Measurements from ENCODE around the gene RNF144A. TPM values are rescaled to one million over a fixed set of nuclear protein-coding genes. Genes with fewer than 3 reads are reported as not detected.

The RNF144A gene
- total RNA-seq, 4 donors from 2014 or later: 9.1 to 16.5 (median 13.9) TPM

DNA sequence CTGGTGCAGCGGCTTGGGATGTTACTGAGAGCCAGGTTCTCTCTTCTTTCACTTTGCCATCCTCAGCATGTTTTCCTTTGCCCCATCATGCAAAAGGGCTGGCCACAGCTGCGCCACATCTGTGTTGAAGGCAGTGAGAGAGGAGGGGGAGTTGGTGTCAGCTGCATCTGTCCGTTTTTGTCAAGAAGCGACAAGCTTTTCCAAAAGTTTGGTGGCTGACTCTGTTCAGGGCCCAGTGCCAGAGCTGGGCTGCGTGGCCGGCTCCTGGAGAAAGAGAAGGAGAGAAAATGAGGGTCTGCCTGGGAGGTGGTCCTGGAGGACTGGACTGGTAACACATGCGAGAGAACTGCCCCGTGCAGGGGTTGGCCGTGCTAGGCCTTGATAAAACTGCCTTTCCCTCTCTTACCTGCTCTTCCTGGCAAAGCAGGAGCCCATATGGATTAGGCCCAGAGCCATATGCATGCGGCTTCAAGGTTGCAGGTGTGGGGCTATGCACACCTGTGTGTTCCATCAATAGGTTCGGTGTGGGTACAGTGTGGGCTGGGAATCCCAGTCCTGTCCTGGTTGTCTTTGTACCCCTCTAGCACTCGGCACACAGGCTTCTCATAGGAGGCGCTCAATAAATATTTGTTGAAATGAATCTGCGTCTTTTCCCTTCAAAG, 9.0 kb downstream of the RNF144A start:
- Histone ChIP-seq H3K27ac (no peak overlapping the region), H3K9me3 (no peaks in the 10 kb centered on the region), H3K4me1 (no peaks in the 10 kb centered on the region), H3K4me3 (no peak overlapping the region), H3K36me3 (no peaks in the 10 kb centered on the region), H3K27me3 (no peaks in the 10 kb centered on the region)
- no peak for TF ChIP-seq POLR2A (IDR thresholded peaks at IDR 0.05)
- TF ChIP-seq, protein P1, sequence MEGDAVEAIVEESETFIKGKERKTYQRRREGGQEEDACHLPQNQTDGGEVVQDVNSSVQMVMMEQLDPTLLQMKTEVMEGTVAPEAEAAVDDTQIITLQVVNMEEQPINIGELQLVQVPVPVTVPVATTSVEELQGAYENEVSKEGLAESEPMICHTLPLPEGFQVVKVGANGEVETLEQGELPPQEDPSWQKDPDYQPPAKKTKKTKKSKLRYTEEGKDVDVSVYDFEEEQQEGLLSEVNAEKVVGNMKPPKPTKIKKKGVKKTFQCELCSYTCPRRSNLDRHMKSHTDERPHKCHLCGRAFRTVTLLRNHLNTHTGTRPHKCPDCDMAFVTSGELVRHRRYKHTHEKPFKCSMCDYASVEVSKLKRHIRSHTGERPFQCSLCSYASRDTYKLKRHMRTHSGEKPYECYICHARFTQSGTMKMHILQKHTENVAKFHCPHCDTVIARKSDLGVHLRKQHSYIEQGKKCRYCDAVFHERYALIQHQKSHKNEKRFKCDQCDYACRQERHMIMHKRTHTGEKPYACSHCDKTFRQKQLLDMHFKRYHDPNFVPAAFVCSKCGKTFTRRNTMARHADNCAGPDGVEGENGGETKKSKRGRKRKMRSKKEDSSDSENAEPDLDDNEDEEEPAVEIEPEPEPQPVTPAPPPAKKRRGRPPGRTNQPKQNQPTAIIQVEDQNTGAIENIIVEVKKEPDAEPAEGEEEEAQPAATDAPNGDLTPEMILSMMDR (IDR thresholded peaks at IDR 0.05): no peak
- DNase-seq: no peak

DNA sequence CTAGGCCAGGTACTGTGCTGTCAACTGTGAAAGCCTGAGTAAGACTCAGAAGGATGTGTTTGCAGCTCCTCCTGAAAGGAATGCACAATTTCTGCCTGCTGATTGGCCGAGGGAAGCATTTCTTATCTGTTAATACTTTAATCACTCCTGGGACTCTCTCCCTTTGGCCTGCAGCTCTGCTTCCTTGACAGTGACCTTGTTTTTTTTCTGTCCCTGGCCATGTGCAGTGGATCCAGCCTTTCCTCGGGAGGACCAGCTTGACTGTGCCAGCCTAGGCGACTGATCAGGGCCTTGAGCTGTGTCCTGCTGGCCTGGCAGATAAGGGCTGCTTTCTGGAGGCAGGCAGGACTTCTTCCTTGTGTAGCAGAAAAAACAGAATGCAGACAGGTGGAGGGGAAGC, 10.0 kb downstream of the RNF144A start:
- H3K4me3 ChIP-seq: no peak overlapping the region
- no peaks in the 10 kb centered on the region for H3K36me3 ChIP-seq
- no peak for DNase-seq
- no peaks in the 10 kb centered on the region for H3K4me1 ChIP-seq
- H3K27ac ChIP-seq: no peak overlapping the region
- TF ChIP-seq POLR2A (IDR thresholded peaks at IDR 0.05): no peak
- TF ChIP-seq, protein P1 (IDR thresholded peaks at IDR 0.05): no peak
- no peaks in the 10 kb centered on the region for H3K27me3 ChIP-seq
- no peaks in the 10 kb centered on the region for H3K9me3 ChIP-seq

DNA sequence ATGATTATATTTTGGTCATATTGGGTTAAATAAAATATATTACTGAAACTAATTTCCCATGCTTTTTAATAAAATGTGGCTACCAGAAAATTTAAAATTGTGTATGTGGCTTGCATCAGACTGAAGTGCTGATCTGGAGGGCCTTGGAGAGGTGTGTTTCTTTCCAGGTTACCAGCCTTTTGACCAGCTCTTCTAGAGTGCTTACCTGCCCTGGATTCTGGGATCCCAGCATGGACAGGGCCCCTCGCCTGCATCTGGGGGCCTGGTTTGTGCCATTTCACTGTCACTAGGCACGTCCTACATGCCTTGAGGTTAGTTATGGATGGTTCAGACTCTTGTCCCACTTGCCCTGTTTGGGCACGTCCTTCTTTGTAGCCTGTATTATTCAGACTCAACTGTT, 10.5 kb downstream of the RNF144A start:
- H3K4me1 ChIP-seq: no peaks in the 10 kb centered on the region
- no peak for DNase-seq
- H3K27ac ChIP-seq: no peak overlapping the region
- no peak overlapping the region for H3K4me3 ChIP-seq
- no peaks in the 10 kb centered on the region for H3K9me3 ChIP-seq
- TF ChIP-seq, protein P1 (IDR thresholded peaks at IDR 0.05): no peak
- TF ChIP-seq POLR2A (IDR thresholded peaks at IDR 0.05): no peak
- H3K27me3 ChIP-seq: no peaks in the 10 kb centered on the region
- H3K36me3 ChIP-seq: no peaks in the 10 kb centered on the region

DNA sequence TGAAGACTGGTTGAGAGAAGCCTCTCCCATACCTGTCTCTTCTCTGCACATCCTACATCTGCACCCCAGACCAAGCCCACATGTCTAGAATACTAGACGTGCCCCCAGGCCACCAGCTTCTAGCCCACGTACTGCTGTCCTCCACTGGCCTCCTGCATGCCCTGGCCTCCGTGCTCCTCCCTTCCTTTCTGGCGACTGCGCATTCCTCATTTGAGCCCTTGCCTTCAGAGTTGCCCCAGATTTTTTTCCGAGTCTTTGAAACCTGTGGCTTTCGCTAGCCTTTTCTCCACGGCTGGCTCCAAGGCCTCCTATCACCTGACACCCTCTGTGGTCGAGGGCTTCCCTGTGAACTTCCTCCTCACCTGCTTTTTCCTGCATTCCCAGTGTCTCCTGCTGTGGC, 11.2 kb downstream of the RNF144A start:
- TF ChIP-seq POLR2A (IDR thresholded peaks at IDR 0.05): no peak
- TF ChIP-seq, protein P1 (IDR thresholded peaks at IDR 0.05): no peak
- Histone ChIP-seq H3K9me3 (no peaks in the 10 kb centered on the region), H3K36me3 (no peaks in the 10 kb centered on the region), H3K4me3 (no peak overlapping the region), H3K27me3 (no peaks in the 10 kb centered on the region), H3K27ac (no peak overlapping the region), H3K4me1 (no peaks in the 10 kb centered on the region)
- DNase-seq: no peak

DNA sequence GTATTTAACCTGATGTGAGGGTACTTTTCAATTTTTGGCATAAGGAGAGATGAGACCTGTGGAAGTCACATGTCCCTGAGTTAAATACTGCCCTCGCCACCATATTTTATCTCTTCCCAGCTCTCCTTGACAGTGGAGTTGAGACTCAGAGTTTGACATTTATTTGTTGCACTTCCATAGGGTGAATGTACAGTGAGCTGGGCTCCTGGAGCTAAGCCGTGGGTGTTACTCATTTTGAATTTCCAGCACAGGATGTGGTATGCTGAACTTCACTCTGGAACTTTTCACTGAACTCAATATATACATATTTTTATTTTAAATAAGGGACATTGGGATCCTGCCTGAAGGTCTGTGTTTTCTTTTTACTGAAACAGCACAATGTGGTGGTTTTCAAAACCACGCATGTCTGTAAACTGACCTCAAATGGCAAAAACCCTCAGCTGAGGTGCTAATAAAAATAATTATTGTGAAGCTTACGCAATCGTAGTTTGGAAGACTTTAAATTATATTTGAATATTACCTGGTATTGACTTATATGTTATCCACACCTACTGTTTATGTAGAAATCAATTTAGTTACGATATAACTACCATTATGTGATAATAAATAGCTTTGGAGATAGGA, 12.1 kb downstream of the RNF144A start:
- Histone ChIP-seq H3K9me3 (no peaks in the 10 kb centered on the region), H3K27ac (no peak overlapping the region), H3K4me3 (no peak overlapping the region), H3K36me3 (no peaks in the 10 kb centered on the region), H3K27me3 (no peaks in the 10 kb centered on the region), H3K4me1 (no peaks in the 10 kb centered on the region)
- TF ChIP-seq, protein P1 (IDR thresholded peaks at IDR 0.05): no peak
- no peak for TF ChIP-seq POLR2A (IDR thresholded peaks at IDR 0.05)
- DNase-seq: no peak

Measured in Peyer's patch (tissue), 4 donors.